ENCODE data around the gene MMP19.

GRCh38 chr12:55862286-55862685, 19.6 kb upstream of the MMP19 start:
- TF ChIP-seq POLR2A (IDR thresholded peaks at IDR 0.05; ENCODE audit: low read depth, low read length) = no peak
- TF ChIP-seq SMC3 (IDR thresholded peaks at IDR 0.05; ENCODE audit: low read depth, low read length) = no peak
- TF ChIP-seq MXI1 (IDR thresholded peaks at IDR 0.05; ENCODE audit: borderline replicate concordance, low read depth, low read length) = no peak
- TF ChIP-seq CTCF (conservative IDR thresholded peaks at IDR 0.05; ENCODE audit: low read depth, low read length) = no peak
- no peak for TF ChIP-seq FOS (IDR thresholded peaks at IDR 0.05; ENCODE audit: low read depth, low read length)
- no peak for TF ChIP-seq CEBPB (IDR thresholded peaks at IDR 0.05; ENCODE audit: low read depth, low read length)
- no peak for TF ChIP-seq MAFK (IDR thresholded peaks at IDR 0.05; ENCODE audit: low read depth, low read length)
- no peak for TF ChIP-seq NFE2L2 (IDR thresholded peaks at IDR 0.05; ENCODE audit: low read depth, low read length)
- TF ChIP-seq ELK1 (IDR thresholded peaks at IDR 0.05; ENCODE audit: borderline replicate concordance, low read depth, low read length) = no peak
